Measurements from ENCODE around the gene PLK3.
A peak's percentile ranks its signal among the peaks of the same experiment; 100 is the strongest.
"Not testable (repeated sequence)": the region's sequence is repeated elsewhere in the genome, so short reads cannot be mapped to it uniquely, and the experiment has no call there.

The PLK3 gene

GRCh38 chr1:44829506-44830384, 29.6 kb downstream of the PLK3 start:
- DNase-seq, result no peak

- no peak for DNase-seq
Observed at GRCh38 chr1:44830900-44831304, 30.7 kb downstream of the PLK3 start.

GRCh38 chr1:44831516-44831915, 31.3 kb downstream of the PLK3 start:
- peak; percentile 34 for DNase-seq

- DNase-seq, result no peak
Observed at GRCh38 chr1:44832056-44832705, 32.0 kb downstream of the PLK3 start.

- no peak for DNase-seq
Observed at GRCh38 chr1:44834328-44834727, 34.2 kb downstream of the PLK3 start.

GRCh38 chr1:44835738-44836675, 35.8 kb downstream of the PLK3 start:
- peak; percentile 71 for DNase-seq

- not testable (repeated sequence) for DNase-seq
Observed at GRCh38 chr1:44838294-44838693, 38.1 kb downstream of the PLK3 start.

GRCh38 chr1:44839576-44839975, 39.4 kb downstream of the PLK3 start:
- no peak for DNase-seq

- DNase-seq, result no peak
Observed at GRCh38 chr1:44842486-44842861, 42.3 kb downstream of the PLK3 start.

- peak; percentile 87 for DNase-seq
Observed at GRCh38 chr1:44842862-44843655, 42.9 kb downstream of the PLK3 start, which contains the start of gene PTCH2. PTCH2 (minus strand) TSS chr1:44843253; CDS start chr1:44842932, 321 bp downstream.

- DNase-seq, result no peak
Observed at GRCh38 chr1:44846985-44847384, 46.8 kb downstream of the PLK3 start.

- no peak for DNase-seq
Observed at GRCh38 chr1:44847845-44848244, 47.7 kb downstream of the PLK3 start.

GRCh38 chr1:44848456-44849181, 48.4 kb downstream of the PLK3 start:
- no peak for DNase-seq

GRCh38 chr1:44849575-44850132, 49.5 kb downstream of the PLK3 start:
- DNase-seq, result no peak

- no peak for DNase-seq
Observed at GRCh38 chr1:44851308-44851707, 51.1 kb downstream of the PLK3 start.

GRCh38 chr1:44853201-44853600, 53.0 kb downstream of the PLK3 start:
- no peak for DNase-seq

- DNase-seq, result no peak
Observed at GRCh38 chr1:44854970-44855369, 54.8 kb downstream of the PLK3 start.

All from NCI-H1105 (cell line).